Lung (tissue), 12 donors: ENCODE data around the gene IRAK3. TPM values are rescaled to one million over a fixed set of nuclear protein-coding genes. Genes with fewer than 3 reads are reported as not detected.
"Not testable (repeated sequence)": the region's sequence is repeated elsewhere in the genome, so short reads cannot be mapped to it uniquely, and the experiment has no call there.

Experiments
- ATAC-seq: fragments of 200-7000 bp; cut with Tn5 transposase; one replicate; pipeline ENCODE4 v1.9.1; 2020; ENCODE audit warnings: moderate number of reproducible peaks; ENCODE audit not compliant: insufficient read depth, low FRiP score
- DNase-seq, 3 donors: peaks; one replicate each; pipeline ENCODE4 v3.0.0-alpha.2; 2013 to 2017
- H3K27ac ChIP-seq, 2 donors: one replicate each; pipeline ENCODE4 v1.5.1; 2013; ENCODE audit warnings: mild to moderate bottlenecking in 2 of 2, moderate library complexity in 2 of 2, control low read depth in 1 of 2, inconsistent platforms in 1 of 2, low read depth in 1 of 2, low read length in 1 of 2
- H3K27me3 ChIP-seq, 3 donors: one replicate each; pipeline ENCODE4 v1.5.1; 2013; ENCODE audit warnings: low read length in 2 of 3; ENCODE audit not compliant: control insufficient read depth in 3 of 3, insufficient read depth in 3 of 3
- H3K36me3 ChIP-seq, 4 donors: one replicate each; pipeline ENCODE4 v1.5.1; 2013; ENCODE audit warnings: low read length in 4 of 4, mild to moderate bottlenecking in 1 of 4, moderate library complexity in 1 of 4; ENCODE audit not compliant: control insufficient read depth in 4 of 4, insufficient read depth in 4 of 4
- H3K4me1 ChIP-seq, 5 donors: one replicate each; pipeline ENCODE4 v1.5.1; 2013; ENCODE audit warnings: low read length in 5 of 5, mild to moderate bottlenecking in 2 of 5, moderate library complexity in 1 of 5; ENCODE audit not compliant: control insufficient read depth in 5 of 5, insufficient read depth in 5 of 5
- H3K4me3 ChIP-seq: one replicate; pipeline ENCODE4 v1.5.1; 2013; ENCODE audit warnings: mild to moderate bottlenecking, control low read depth, moderate library complexity
- H3K9ac ChIP-seq, 2 donors: one replicate each; pipeline ENCODE4 v1.5.1; 2013; ENCODE audit warnings: low read length in 2 of 2, control low read depth in 1 of 2; ENCODE audit not compliant: insufficient read depth in 1 of 2
- H3K9me3 ChIP-seq, 4 donors: one replicate each; pipeline ENCODE4 v1.5.1; 2013; ENCODE audit warnings: low read length in 3 of 4, mild to moderate bottlenecking in 1 of 4, moderate library complexity in 1 of 4; ENCODE audit not compliant: control insufficient read depth in 4 of 4, insufficient read depth in 3 of 4
- WGBS, 2 donors: extraction: QIAGEN DNeasy Blood & Tissue Kit; methylation state at CpG; one replicate each; pipeline ENCODE4 v1.1.7; 2013; 5-methylcytosine and 5-hydroxymethylcytosine counted together
- polyA plus RNA-seq, 2 donors: library from polyadenylated mRNA; stranded (reverse); fragments of 200-250 nt; gene quantifications; one replicate each; pipeline ENCODE4 v1.2.1, GENCODE V29; 2013
- total RNA-seq, 2 donors: library from RNA; depleted of rRNA in 1 of 2; stranded (reverse); fragments of >200 nt in 1 of 2; gene quantifications; one replicate each; pipeline ENCODE4 v1.2.1, GENCODE V29; 2014 to 2021
- TF ChIP-seq, protein P1 (sequence below): IDR thresholded peaks from 2 replicates; pipeline ENCODE4 v1.5.1; 2012; ENCODE audit warnings: mild to moderate bottlenecking; ENCODE audit errors: control extremely low read depth, extremely low read depth
- donor health status: control.
- donor health status: control.
- donor health status: Bipolar disorder and iron deficiency.
- donor health status: healthy.
- donor health status: DM: yes; HTN: yes; CAD: no.

Gene IRAK3
- total and polyA plus RNA-seq, 4 donors = 7.8 to 77.2 (median 51.2) TPM

DNA sequence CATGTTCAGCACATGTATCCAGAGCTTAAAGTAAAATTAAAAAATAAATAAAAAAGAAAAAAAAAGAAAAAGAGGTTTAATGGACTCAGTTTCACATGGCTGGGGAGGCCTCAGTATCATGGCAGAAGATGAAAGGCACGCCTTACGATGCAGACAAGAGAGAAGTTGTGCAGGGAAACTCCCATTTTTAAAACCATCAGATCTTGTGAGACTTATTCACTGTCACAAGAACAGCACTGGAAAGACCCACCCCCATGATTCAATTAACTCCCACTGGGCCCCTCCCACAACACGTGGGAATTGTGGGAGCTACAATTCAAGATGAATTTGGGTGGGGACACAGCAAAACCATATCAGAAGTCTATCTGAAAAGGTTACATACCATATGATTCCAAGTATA, 24.0 kb downstream of the IRAK3 start:
- not testable (repeated sequence) for H3K4me1 ChIP-seq, ATAC-seq, DNase-seq, H3K27me3 ChIP-seq, H3K9ac ChIP-seq, H3K4me3 ChIP-seq, H3K9me3 ChIP-seq, H3K27ac ChIP-seq
- peaks cover 2 to 15% (median 8%) of the 10 kb centered on the region in 4 donors for H3K36me3 ChIP-seq
- WGBS, 2 donors = 83 to 87% methylated on average over 3 of the region's 3 CpGs

DNA sequence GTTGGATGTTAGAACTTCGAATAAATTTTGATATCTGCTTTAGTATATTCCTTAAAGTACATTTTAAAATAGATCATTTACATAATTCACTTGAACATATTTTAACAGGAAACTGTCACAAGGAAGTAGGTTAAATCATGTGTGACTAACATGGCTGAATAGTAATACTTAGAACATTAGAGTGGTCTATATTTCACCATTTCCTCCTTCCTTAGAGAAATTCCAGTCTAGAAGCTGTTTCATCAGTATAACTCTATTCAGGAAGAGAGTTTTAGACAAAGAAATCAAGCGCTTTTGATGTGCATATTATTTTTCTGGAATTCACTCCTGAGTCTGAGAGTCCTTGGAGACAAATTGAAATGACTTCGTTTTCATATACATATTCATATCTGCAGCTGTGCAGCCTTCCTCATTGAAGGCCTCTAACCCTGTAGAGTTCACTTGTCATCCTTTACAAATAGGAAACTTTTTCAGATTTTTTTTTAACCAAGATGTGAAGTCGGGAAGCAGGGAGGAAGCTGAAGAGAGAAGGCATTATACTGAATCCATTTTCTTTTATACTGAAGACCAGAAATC, 28.4 kb downstream of the IRAK3 start:
- H3K4me3 ChIP-seq = no peak overlapping the region
- ATAC-seq = no peak
- H3K9ac ChIP-seq = no peak overlapping the region
- H3K4me1 ChIP-seq = no peaks in the 10 kb centered on the region
- H3K36me3 ChIP-seq = peaks cover 2 to 23% (median 11%) of the 10 kb centered on the region in 4 donors
- H3K9me3 ChIP-seq = peaks cover 0 to 3% (median 0%) of the 10 kb centered on the region in 4 donors
- no peaks in the 10 kb centered on the region for H3K27me3 ChIP-seq
- no peak overlapping the region for H3K27ac ChIP-seq
- TF ChIP-seq, protein P1, sequence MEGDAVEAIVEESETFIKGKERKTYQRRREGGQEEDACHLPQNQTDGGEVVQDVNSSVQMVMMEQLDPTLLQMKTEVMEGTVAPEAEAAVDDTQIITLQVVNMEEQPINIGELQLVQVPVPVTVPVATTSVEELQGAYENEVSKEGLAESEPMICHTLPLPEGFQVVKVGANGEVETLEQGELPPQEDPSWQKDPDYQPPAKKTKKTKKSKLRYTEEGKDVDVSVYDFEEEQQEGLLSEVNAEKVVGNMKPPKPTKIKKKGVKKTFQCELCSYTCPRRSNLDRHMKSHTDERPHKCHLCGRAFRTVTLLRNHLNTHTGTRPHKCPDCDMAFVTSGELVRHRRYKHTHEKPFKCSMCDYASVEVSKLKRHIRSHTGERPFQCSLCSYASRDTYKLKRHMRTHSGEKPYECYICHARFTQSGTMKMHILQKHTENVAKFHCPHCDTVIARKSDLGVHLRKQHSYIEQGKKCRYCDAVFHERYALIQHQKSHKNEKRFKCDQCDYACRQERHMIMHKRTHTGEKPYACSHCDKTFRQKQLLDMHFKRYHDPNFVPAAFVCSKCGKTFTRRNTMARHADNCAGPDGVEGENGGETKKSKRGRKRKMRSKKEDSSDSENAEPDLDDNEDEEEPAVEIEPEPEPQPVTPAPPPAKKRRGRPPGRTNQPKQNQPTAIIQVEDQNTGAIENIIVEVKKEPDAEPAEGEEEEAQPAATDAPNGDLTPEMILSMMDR = no peak
- DNase-seq = no peak
- 46 to 71% methylated on average over 4 of the region's 4 CpGs for WGBS, 2 donors

DNA sequence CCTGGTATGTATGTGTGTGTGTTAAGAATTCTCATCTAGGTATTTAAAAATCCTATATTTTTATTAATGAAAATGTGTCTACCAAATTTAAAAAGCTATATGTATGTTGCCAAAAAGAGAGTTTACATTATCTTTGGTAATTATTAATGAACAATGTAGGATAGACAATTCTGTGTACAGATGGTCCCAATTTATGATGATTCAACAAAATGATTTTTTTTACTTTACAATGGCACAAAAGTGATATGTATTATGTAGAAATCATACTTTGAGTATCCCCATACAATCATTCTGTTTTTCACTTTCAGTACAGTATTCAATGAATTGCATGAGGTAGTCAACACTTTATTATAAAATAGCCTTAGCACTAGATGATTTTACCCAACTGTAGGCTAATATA, 39.4 kb downstream of the IRAK3 start:
- ATAC-seq (no peak), DNase-seq (no peak)
- Histone ChIP-seq H3K27ac (no peak overlapping the region), H3K9me3 (no peaks in the 10 kb centered on the region), H3K4me1 (peaks cover 0 to 2% (median 0%) of the 10 kb centered on the region in 5 donors), H3K9ac (no peak overlapping the region), H3K27me3 (no peaks in the 10 kb centered on the region), H3K36me3 (peaks cover 8 to 31% (median 17%) of the 10 kb centered on the region in 4 donors), H3K4me3 (no peak overlapping the region)
- TF ChIP-seq, protein P1 = no peak

DNA sequence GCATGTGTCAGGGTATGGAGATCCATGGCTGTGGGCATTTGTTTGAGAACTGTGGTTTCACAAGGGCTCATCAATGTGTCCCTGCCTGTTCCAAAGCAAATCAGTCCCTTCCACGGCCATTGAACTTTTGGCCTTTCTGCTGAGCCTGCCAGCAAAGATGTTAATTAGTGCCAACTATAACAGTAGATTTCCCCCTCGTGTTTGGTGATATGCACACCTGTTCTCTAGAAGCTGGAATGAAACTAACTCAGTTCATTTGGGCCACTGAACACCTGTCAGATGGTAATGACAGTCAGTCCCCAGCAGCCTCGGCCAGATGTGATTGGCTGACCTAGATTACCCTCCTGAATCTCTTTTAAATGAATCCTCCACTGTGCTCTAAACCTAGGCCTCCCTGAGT, 43.2 kb downstream of the IRAK3 start:
- no peak overlapping the region for H3K4me3 ChIP-seq
- TF ChIP-seq, protein P1 = no peak
- DNase-seq = no peak
- no peaks in the 10 kb centered on the region for H3K27me3 ChIP-seq
- WGBS, 2 donors = 54 to 70% methylated on average over 3 of the region's 3 CpGs
- H3K9me3 ChIP-seq = peaks cover 0 to 4% (median 0%) of the 10 kb centered on the region in 4 donors
- peaks cover 5 to 21% (median 13%) of the 10 kb centered on the region in 4 donors for H3K36me3 ChIP-seq
- H3K27ac ChIP-seq = no peak overlapping the region
- ATAC-seq = no peak
- H3K4me1 ChIP-seq = peaks cover 0 to 2% (median 0%) of the 10 kb centered on the region in 5 donors
- no peak overlapping the region for H3K9ac ChIP-seq

DNA sequence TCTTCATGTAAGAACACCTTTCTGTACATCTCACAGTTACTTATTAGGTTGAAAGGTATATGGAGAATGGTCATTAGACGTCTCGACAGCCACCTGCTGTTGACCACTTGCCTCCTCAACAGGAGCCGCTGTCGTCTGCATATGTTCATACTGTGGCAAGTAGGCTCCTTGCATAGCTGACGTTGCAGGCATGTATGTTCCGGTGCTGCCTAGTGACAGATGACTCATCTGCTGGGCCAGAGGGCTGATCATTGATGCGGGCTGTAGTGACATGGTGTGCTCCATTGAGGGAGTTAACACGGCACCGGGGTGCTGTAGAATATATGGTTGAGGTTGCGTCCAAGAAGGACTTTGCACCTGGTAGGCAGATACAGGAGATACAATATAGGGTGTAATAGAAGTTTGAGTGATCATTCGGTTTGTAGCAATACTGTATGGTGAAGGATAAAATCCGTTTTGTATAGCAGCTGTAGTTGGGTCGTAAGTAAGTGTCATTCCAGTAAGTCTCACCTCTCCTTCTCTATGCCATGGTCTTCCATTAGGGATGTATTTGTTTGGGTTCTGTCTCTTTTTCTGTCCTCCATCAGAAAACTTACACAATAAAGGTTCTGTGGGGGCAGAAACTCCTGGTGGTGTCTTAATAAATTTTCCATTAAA, 45.2 kb downstream of the IRAK3 start:
- H3K27me3 ChIP-seq, H3K9ac ChIP-seq, H3K9me3 ChIP-seq, H3K4me1 ChIP-seq, H3K4me3 ChIP-seq, DNase-seq, H3K27ac ChIP-seq: not testable (repeated sequence)
- H3K36me3 ChIP-seq = peaks cover 3 to 17% (median 9%) of the 10 kb centered on the region in 4 donors
- ATAC-seq = peak; percentile 35
- WGBS, 2 donors = 71 to 79% methylated on average over 13 of the region's 13 CpGs
